Measurements from ENCODE around the gene GCNA.
"Not testable (repeated sequence)": the region's sequence is repeated elsewhere in the genome, so short reads cannot be mapped to it uniquely, and the experiment has no call there.

Gene GCNA

GRCh38 chrX:71644406-71644805 lies 66.2 kb downstream of the GCNA start:
- DNase-seq: not testable (repeated sequence)

GRCh38 chrX:71650333-71650969 lies 72.2 kb downstream of the GCNA start:
- DNase-seq: no peak

GRCh38 chrX:71652405-71652804 lies 74.2 kb downstream of the GCNA start:
- DNase-seq: peak; percentile 10

GRCh38 chrX:71653344-71653743 lies 75.1 kb downstream of the GCNA start:
- no peak for DNase-seq

GRCh38 chrX:71657267-71657666 lies 79.0 kb downstream of the GCNA start:
- DNase-seq: no peak

GRCh38 chrX:71659342-71659741 lies 81.1 kb downstream of the GCNA start:
- DNase-seq: no peak

- DNase-seq: no peak
These were observed 81.7 kb downstream of the GCNA start for GRCh38 chrX:71659959-71660358.

GRCh38 chrX:71660562-71661416 lies 82.6 kb downstream of the GCNA start:
- no peak for DNase-seq

- no peak for DNase-seq
These were observed 83.7 kb downstream of the GCNA start for GRCh38 chrX:71661919-71662318.

- DNase-seq: not testable (repeated sequence)
These were observed 84.4 kb downstream of the GCNA start for GRCh38 chrX:71662654-71663053.

Measured in NCI-H748 treated with DMSO at 0.1 percent for 48 hours (cell line).